ENCODE results near the gene ZFR. TPM values are rescaled to one million over a fixed set of nuclear protein-coding genes. Genes with fewer than 3 reads are reported as not detected.
"Not testable (repeated sequence)": the region's sequence is repeated elsewhere in the genome, so short reads cannot be mapped to it uniquely, and the experiment has no call there.

The ZFR gene
- total RNA-seq, 1 donor = 86.1 TPM

DNA sequence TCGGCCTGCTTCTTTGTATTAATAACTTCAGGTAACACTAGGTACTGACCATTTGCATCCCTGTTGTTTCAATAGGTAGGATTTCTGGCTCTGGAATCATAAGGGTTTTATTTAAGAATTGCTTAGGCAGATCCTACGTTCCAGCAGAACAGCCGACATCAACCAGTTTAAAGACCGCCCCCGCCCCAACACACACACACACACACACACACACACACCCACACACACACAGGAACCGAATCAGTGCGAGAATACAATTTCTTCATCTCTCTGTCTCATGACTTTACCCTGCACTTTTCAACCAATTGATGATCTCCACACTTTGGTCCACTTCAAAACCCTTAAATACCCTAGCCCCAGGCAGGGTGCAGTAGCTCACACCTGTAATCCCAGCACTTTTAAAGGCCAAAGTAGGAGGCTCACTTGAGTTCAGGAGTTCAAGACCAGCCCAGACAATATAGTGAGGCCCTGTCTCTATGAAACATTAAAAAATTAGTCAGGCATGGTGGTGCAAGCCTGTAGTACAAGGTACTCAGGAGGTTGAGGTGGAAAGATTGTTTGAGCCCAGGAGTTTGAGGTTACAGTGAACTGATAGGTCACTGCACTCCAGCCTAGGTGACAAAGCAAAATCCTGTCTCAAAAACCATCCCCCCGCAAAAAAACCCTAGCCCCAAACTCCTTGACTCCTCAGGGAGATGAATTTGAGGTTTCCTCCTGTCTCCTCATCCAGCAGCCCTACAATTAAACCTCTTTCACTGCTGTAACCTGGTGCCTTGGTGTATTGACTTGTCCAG is 129.1 kb downstream of the ZFR start:
- Histone ChIP-seq H2AFZ (ENCODE audit: low read length) (no peak overlapping the region), H3K79me2 (ENCODE audit: insufficient read depth, low read length) (peaks cover 19% of the 10 kb centered on the region), H3K27ac (ENCODE audit: low read depth, low read length) (no peak overlapping the region), H3K4me3 (ENCODE audit: insufficient read depth, low read length) (no peak overlapping the region), H3K4me2 (ENCODE audit: insufficient read depth, low read length) (no peak overlapping the region), H3K4me1 (ENCODE audit: insufficient read depth, low read length) (peaks cover 13% of the 10 kb centered on the region), H3K36me3 (ENCODE audit: insufficient read depth, low read length) (no peaks in the 10 kb centered on the region), H3K9me3 (ENCODE audit: low read depth, low read length) (no peaks in the 10 kb centered on the region), H3K27me3 (ENCODE audit: insufficient read depth, low read length) (no peaks in the 10 kb centered on the region), H4K20me1 (ENCODE audit: insufficient read depth, low read length) (peaks cover 6% of the 10 kb centered on the region)
- DNase-seq (ENCODE audit: insufficient read length, low spot score, missing footprints) = no peak
- TF ChIP-seq, protein P1, sequence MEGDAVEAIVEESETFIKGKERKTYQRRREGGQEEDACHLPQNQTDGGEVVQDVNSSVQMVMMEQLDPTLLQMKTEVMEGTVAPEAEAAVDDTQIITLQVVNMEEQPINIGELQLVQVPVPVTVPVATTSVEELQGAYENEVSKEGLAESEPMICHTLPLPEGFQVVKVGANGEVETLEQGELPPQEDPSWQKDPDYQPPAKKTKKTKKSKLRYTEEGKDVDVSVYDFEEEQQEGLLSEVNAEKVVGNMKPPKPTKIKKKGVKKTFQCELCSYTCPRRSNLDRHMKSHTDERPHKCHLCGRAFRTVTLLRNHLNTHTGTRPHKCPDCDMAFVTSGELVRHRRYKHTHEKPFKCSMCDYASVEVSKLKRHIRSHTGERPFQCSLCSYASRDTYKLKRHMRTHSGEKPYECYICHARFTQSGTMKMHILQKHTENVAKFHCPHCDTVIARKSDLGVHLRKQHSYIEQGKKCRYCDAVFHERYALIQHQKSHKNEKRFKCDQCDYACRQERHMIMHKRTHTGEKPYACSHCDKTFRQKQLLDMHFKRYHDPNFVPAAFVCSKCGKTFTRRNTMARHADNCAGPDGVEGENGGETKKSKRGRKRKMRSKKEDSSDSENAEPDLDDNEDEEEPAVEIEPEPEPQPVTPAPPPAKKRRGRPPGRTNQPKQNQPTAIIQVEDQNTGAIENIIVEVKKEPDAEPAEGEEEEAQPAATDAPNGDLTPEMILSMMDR (IDR thresholded peaks at IDR 0.05; ENCODE audit: extremely low read depth, low read depth, low read length) = no peak

DNA sequence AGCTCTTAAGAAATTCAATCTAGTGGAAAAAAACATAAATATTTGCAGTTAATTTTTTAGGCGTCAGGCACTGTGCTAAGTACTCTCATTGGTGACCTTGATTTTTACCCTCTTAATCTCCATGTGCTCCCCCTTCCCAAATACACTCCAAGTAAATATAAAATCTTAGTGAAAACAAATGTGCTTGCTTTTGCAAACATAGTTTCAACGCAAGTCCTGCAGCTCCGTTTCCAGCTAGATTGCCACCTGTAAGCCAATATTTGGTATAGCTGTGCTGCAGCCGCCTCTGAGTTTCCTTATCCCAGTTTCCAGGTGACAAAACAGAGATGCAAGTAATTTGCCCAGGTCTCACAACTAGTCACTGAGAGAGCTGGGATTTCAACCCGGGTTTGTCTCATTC is 129.9 kb downstream of the ZFR start:
- Histone ChIP-seq H3K27me3 (ENCODE audit: insufficient read depth, low read length) (no peaks in the 10 kb centered on the region), H3K27ac (ENCODE audit: low read depth, low read length) (no peak overlapping the region), H3K4me3 (ENCODE audit: insufficient read depth, low read length) (no peak overlapping the region), H3K36me3 (ENCODE audit: insufficient read depth, low read length) (no peaks in the 10 kb centered on the region), H3K4me1 (ENCODE audit: insufficient read depth, low read length) (peaks cover 13% of the 10 kb centered on the region), H2AFZ (ENCODE audit: low read length) (no peak overlapping the region), H4K20me1 (ENCODE audit: insufficient read depth, low read length) (peaks cover 6% of the 10 kb centered on the region), H3K4me2 (ENCODE audit: insufficient read depth, low read length) (no peak overlapping the region), H3K9me3 (ENCODE audit: low read depth, low read length) (no peaks in the 10 kb centered on the region), H3K79me2 (ENCODE audit: insufficient read depth, low read length) (peaks cover 27% of the 10 kb centered on the region)
- TF ChIP-seq, protein P1 (IDR thresholded peaks at IDR 0.05; ENCODE audit: extremely low read depth, low read depth, low read length) = no peak
- no peak for DNase-seq (ENCODE audit: insufficient read length, low spot score, missing footprints)

DNA sequence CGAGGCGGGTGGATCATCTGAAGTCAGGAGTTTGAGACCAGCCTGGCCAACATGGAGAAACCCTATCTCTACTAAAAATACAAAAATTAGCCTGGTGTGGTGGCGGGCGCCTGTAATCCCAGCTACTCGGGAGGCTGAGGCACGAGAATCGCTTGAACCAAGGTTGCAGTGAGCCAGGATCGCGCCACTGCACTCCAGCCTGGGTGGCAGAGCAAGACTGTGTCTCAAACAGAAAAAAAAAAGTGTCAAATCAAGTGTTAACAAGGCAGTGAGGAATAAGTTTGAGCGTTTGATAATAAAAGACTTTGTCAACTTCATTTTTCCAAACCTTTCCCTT is 130.4 kb downstream of the ZFR start:
- H3K4me1 ChIP-seq (ENCODE audit: insufficient read depth, low read length) = peaks cover 13% of the 10 kb centered on the region
- H2AFZ ChIP-seq (ENCODE audit: low read length); H3K4me3 ChIP-seq (ENCODE audit: insufficient read depth, low read length); H3K27ac ChIP-seq (ENCODE audit: low read depth, low read length); H3K9me3 ChIP-seq (ENCODE audit: low read depth, low read length); H3K27me3 ChIP-seq (ENCODE audit: insufficient read depth, low read length); DNase-seq (ENCODE audit: insufficient read length, low spot score, missing footprints); H3K36me3 ChIP-seq (ENCODE audit: insufficient read depth, low read length); H3K4me2 ChIP-seq (ENCODE audit: insufficient read depth, low read length); H4K20me1 ChIP-seq (ENCODE audit: insufficient read depth, low read length): not testable (repeated sequence)
- peaks cover 32% of the 10 kb centered on the region for H3K79me2 ChIP-seq (ENCODE audit: insufficient read depth, low read length)

DNA sequence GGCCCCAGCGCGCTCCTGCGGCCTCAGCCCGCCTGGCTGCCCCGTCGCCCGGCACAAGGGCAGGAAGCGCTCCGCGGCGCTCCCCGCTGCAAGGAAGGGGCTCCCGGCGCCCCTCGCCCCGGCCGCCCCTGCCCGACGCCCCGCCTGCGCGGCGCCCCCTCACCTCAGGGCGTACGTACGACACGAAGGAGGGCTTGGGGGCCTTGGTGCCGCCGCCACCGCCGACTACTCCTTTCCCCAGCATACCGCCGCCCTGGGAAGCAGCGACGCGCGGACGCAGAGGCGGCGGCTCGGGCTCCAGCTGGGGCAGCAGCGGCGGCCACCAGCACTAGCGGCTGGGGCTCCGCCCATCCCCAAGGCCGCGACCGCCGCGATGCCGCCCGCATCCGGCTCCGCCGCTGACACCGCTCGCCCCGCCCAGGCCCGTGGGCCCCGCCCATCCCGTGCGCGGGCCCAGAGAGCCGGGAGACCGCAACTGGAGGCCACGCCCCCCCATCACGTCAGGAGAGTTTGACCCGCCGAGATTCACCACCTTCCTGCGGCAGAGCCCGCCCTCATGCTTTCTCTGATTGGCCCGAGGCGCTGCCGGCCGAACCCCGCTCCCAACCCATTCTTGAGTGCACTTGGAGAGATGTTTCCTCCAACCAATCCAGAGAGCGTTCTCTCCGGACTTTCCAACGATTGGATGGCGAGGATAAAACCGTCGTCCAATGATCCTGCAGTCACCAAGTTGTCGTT is 131.8 kb downstream of the ZFR start, which contains the start of gene MTMR12:
TSS of gene MTMR12 (minus strand) at position 345 of the 738 bp plus-strand sequence. CDS start at position 244, 101 bp downstream.
- Histone ChIP-seq H3K79me2 (ENCODE audit: insufficient read depth, low read length) (peaks cover 44% of the 10 kb centered on the region), H3K36me3 (ENCODE audit: insufficient read depth, low read length) (no peaks in the 10 kb centered on the region), H3K4me2 (ENCODE audit: insufficient read depth, low read length) (peak within 1 kb of the TSS; percentile 84), H2AFZ (ENCODE audit: low read length) (peak within 1 kb of the TSS; percentile 88), H3K4me3 (ENCODE audit: insufficient read depth, low read length) (peak within 1 kb of the TSS; percentile 88), H3K4me1 (ENCODE audit: insufficient read depth, low read length) (peaks cover 13% of the 10 kb centered on the region), H3K27ac (ENCODE audit: low read depth, low read length) (peak within 1 kb of the TSS; percentile 87), H4K20me1 (ENCODE audit: insufficient read depth, low read length) (peaks cover 6% of the 10 kb centered on the region), H3K9me3 (ENCODE audit: low read depth, low read length) (no peaks in the 10 kb centered on the region), H3K27me3 (ENCODE audit: insufficient read depth, low read length) (no peaks in the 10 kb centered on the region)
- TF ChIP-seq, protein P1 (IDR thresholded peaks at IDR 0.05; ENCODE audit: extremely low read depth, low read depth, low read length) = no peak
- peak; percentile 100 for DNase-seq (ENCODE audit: insufficient read length, low spot score, missing footprints)
